H1 (cell line): ENCODE results near the gene MPV17L2. TPM values are rescaled to one million over a fixed set of nuclear protein-coding genes. Genes with fewer than 3 reads are reported as not detected.

Experiments used
- BRCA1 ChIP-seq: IDR thresholded peaks from 2 replicates; pipeline ENCODE4 v1.6.1; 2012; ENCODE audit warnings: low read depth, low read length, improper control_type of control experiment
- CBX5 ChIP-seq: fragments of 300-800, 300-1000 bp; sonication (generic); IDR thresholded peaks from 2 replicates; pipeline ENCODE4 v1.7.1; 2016; ENCODE audit warnings: antibody characterized with exemption, low read length, low read depth
- CHD1 ChIP-seq: IDR thresholded peaks from 2 replicates; pipeline ENCODE4 v1.6.1; 2012; ENCODE audit warnings: low read depth, low read length, improper control_type of control experiment
- CHD7 ChIP-seq: fragments of 300-600 bp; sonication (generic); IDR thresholded peaks from 2 replicates; pipeline ENCODE4 v1.7.1; 2012; ENCODE audit warnings: low read length, moderate library complexity, mild to moderate bottlenecking, inconsistent platforms; ENCODE audit not compliant: insufficient replicate concordance
- CTBP2 ChIP-seq: IDR thresholded peaks from 2 replicates; pipeline ENCODE4 v1.7.0; 2011; ENCODE audit warnings: borderline replicate concordance, mild to moderate bottlenecking, moderate library complexity, mixed read lengths, low read length; ENCODE audit not compliant: insufficient read depth, insufficient read length
- EGR1 ChIP-seq: IDR thresholded peaks from 2 replicates; pipeline ENCODE4 v1.6.1; 2011; ENCODE audit warnings: low read depth, low read length, borderline replicate concordance
- EZH2 ChIP-seq: fragments of 200-600 bp; sonication (generic); IDR thresholded peaks from 2 replicates; pipeline ENCODE4 v1.7.1; 2012; ENCODE audit warnings: low read depth, mild to moderate bottlenecking, moderate library complexity, low read length, inconsistent platforms; ENCODE audit not compliant: severe bottlenecking
- KDM5A ChIP-seq: fragments of 200-600 bp; IDR thresholded peaks from 2 replicates; pipeline ENCODE4 v1.7.1; 2012; ENCODE audit warnings: mild to moderate bottlenecking, low read length, inconsistent platforms, mixed read lengths
- PHF8 ChIP-seq: fragments of 200-600 bp; sonication (generic); conservative IDR thresholded peaks from 2 replicates; pipeline ENCODE4 v1.7.1; 2012; ENCODE audit warnings: low read depth, mild to moderate bottlenecking, inconsistent platforms, low read length, moderate library complexity
- SP2 ChIP-seq: IDR thresholded peaks from 2 replicates; pipeline ENCODE4 v1.6.1; 2012; ENCODE audit warnings: mild to moderate bottlenecking, low read length, inconsistent platforms
- SP4 ChIP-seq: IDR thresholded peaks from 2 replicates; pipeline ENCODE4 v1.6.1; 2012; ENCODE audit warnings: low read length, inconsistent platforms
- SRF ChIP-seq: IDR thresholded peaks from 2 replicates; pipeline ENCODE4 v1.6.1; 2011; ENCODE audit warnings: mild to moderate bottlenecking, low read depth, low read length, moderate library complexity
- polyA plus RNA-seq, 7 experiments: library from polyadenylated mRNA; depleted of rRNA in 3 of 7; stranded (reverse) in 5 of 7; unstranded in 2 of 7; fragments of >200 nt in 5 of 7; fragments of 200-250 nt in 2 of 7; gene quantifications; 1 replicate in 5 of 7; 2 replicates in 1 of 7; 4 replicates in 1 of 7; pipeline versions ENCODE4 v1.2.1 to v1.2.3, GENCODE V29; 2011 to 2013; ENCODE audit warnings: missing spikeins in 2 of 7, mixed read lengths in 2 of 7
- total RNA-seq: library from RNA; stranded (reverse); fragmentation: NEBNext Ultra II Directional; extraction: Animal tissue kit (Norgen Biotek cat#: 25700); gene quantifications from 2 replicates; pipeline ENCODE4 v1.2.1, GENCODE V29; 2021

The MPV17L2 gene
- total and polyA plus RNA-seq, 2 of the 8 experiments (the other 6 are each of a cell fraction or from before 2014, with no cell fraction given): 24.2 to 82.6 TPM

GRCh38 chr19:18191640-18192062 is 1.4 kb upstream of the MPV17L2 start (continued):
- TF ChIP-seq CHD7 (no peak), KDM5A (no peak), SP4 (no peak), BRCA1 (no peak), CBX5 (no peak), EZH2 (no peak), SP2 (no peak), CHD1 (no peak), PHF8 (no peak), SRF (no peak), EGR1 (no peak), CTBP2 (no peak)
